Spleen (tissue), 10 donors: Measurements from ENCODE around the gene RASSF1. TPM values are rescaled to one million over a fixed set of nuclear protein-coding genes. Genes with fewer than 3 reads are reported as not detected.

ENCODE experiments used
- polyA plus RNA-seq, 3 donors: library from polyadenylated mRNA; stranded (reverse); fragments of 200-250 nt; gene quantifications; one replicate each; pipeline ENCODE4 v1.2.1, GENCODE V29; 2013
- total RNA-seq, 7 donors: library from RNA; depleted of rRNA in 3 of 7; stranded (reverse); fragments of >200 nt in 3 of 7; fragmentation: NEBNext Ultra II Directional in 4 of 7; extraction: Animal tissue kit (Norgen Biotek cat#: 25700) in 4 of 7; gene quantifications; one replicate each; pipeline versions ENCODE4 v1.1.0 to v1.2.1, GENCODE V29; 2016 to 2021
- donor health status: healthy with polysubstance abuse.
- donor health status: DM: no; HTN: no; CAD: no; lungs with moderate emphysema.
- donor health status: DM: no; HTN: no; CAD: no.
- donor health status: Bipolar disorder and iron deficiency.
- donor health status: healthy.
- donor health status: DM: no; HTN: no; CAD: no.
- donor health status: DM: yes; HTN: yes; CAD: no.

The RASSF1 gene
- total and polyA plus RNA-seq, 10 donors = 48.3 to 113 (median 64.7) TPM

Other genes starting within 250 kb of the RASSF1 start
- 100 to 1,000 TPM in 3 of 7 donors, 10 to 100 TPM in 4; 56.1 to 205 (median 98.8) TPM for gene SEMA3F, start 185.5 kb downstream of the RASSF1 start, total RNA-seq
- 10 to 100 TPM; 16.9 to 34.2 (median 31.7) TPM for gene SEMA3F, start 185.5 kb downstream of the RASSF1 start, polyA plus RNA-seq
- gene GNAT1, start 149.2 kb downstream of the RASSF1 start, total RNA-seq = under 1 TPM in 2 of 7 donors, not detected in 5; 0.18 to 0.44 TPM
- under 1 TPM in 1 of 3 donors, not detected in 2; 0.05 TPM for gene GNAT1, start 149.2 kb downstream of the RASSF1 start, polyA plus RNA-seq
- not detected for gene SLC38A3, start 135.6 kb downstream of the RASSF1 start, total RNA-seq
- gene SLC38A3, start 135.6 kb downstream of the RASSF1 start, polyA plus RNA-seq = under 1 TPM in 2 of 3 donors, not detected in 1; 0.02 to 0.07 TPM
- gene GNAI2, start 104.6 kb downstream of the RASSF1 start, total RNA-seq = 100 to 1,000 TPM; 276 to 466 (median 385) TPM
- gene GNAI2, start 104.6 kb downstream of the RASSF1 start, polyA plus RNA-seq = 100 to 1,000 TPM; 147 to 232 (median 170) TPM
- gene SEMA3B, start 71.7 kb downstream of the RASSF1 start, total RNA-seq = 10 to 100 TPM in 1 of 7 donors, 1 to 10 TPM in 6; 2.2 to 13.9 (median 4.5) TPM
- gene SEMA3B, start 71.7 kb downstream of the RASSF1 start, polyA plus RNA-seq = 10 to 100 TPM in 1 of 3 donors, 1 to 10 TPM in 2; 2.7 to 14.5 (median 3.4) TPM
- under 1 TPM in 1 of 7 donors, not detected in 6; 0.46 TPM for gene LSMEM2, start 61.7 kb downstream of the RASSF1 start, total RNA-seq
- gene LSMEM2, start 61.7 kb downstream of the RASSF1 start, polyA plus RNA-seq = under 1 TPM; 0.06 to 0.29 (median 0.20) TPM
- gene IFRD2, start 48.4 kb downstream of the RASSF1 start, total RNA-seq = 10 to 100 TPM; 40.2 to 67.6 (median 48.0) TPM
- 10 to 100 TPM; 58.4 to 76.7 (median 74.8) TPM for gene IFRD2, start 48.4 kb downstream of the RASSF1 start, polyA plus RNA-seq
- 1 to 10 TPM in 6 of 7 donors, under 1 TPM in 1; 0.73 to 3.8 (median 2.7) TPM for gene HYAL3, start 41.4 kb downstream of the RASSF1 start, total RNA-seq
- 1 to 10 TPM; 1.4 to 2.4 (median 2.1) TPM for gene HYAL3, start 41.4 kb downstream of the RASSF1 start, polyA plus RNA-seq
- 10 to 100 TPM in 6 of 7 donors, 1 to 10 TPM in 1; 7.8 to 15.1 (median 11.8) TPM for gene NAA80, start 41.4 kb downstream of the RASSF1 start, total RNA-seq
- gene NAA80, start 41.4 kb downstream of the RASSF1 start, polyA plus RNA-seq = 10 to 100 TPM; 12.4 to 15.5 (median 15.2) TPM
- 100 to 1,000 TPM in 5 of 7 donors, 10 to 100 TPM in 2; 46.8 to 172 (median 122) TPM for gene HYAL1, start 37.3 kb downstream of the RASSF1 start, total RNA-seq
- gene HYAL1, start 37.3 kb downstream of the RASSF1 start, polyA plus RNA-seq = 10 to 100 TPM; 18.2 to 49.4 (median 46.6) TPM
- gene HYAL2, start 18.1 kb downstream of the RASSF1 start, total RNA-seq = 100 to 1,000 TPM; 192 to 746 (median 523) TPM
- 100 to 1,000 TPM; 108 to 155 (median 123) TPM for gene HYAL2, start 18.1 kb downstream of the RASSF1 start, polyA plus RNA-seq
- gene TUSC2, start 12.6 kb downstream of the RASSF1 start, total RNA-seq = 10 to 100 TPM; 19.4 to 33.6 (median 24.4) TPM
- 10 to 100 TPM; 20.6 to 36.5 (median 34.4) TPM for gene TUSC2, start 12.6 kb downstream of the RASSF1 start, polyA plus RNA-seq
- 1 to 10 TPM in 3 of 7 donors, under 1 TPM in 3, not detected in 1; 0.60 to 2.2 (median 1.1) TPM for gene ZMYND10, start 4.9 kb upstream of the RASSF1 start, total RNA-seq
- 1 to 10 TPM in 2 of 3 donors, under 1 TPM in 1; 0.56 to 2.1 (median 1.6) TPM for gene ZMYND10, start 4.9 kb upstream of the RASSF1 start, polyA plus RNA-seq
- gene NPRL2, start 9.9 kb upstream of the RASSF1 start, total RNA-seq = 10 to 100 TPM; 17.8 to 31.2 (median 22.7) TPM
- gene NPRL2, start 9.9 kb upstream of the RASSF1 start, polyA plus RNA-seq = 10 to 100 TPM; 22.1 to 28.2 (median 23.0) TPM
- 10 to 100 TPM; 18.7 to 33.7 (median 24.9) TPM for gene CYB561D2, start 10.0 kb upstream of the RASSF1 start, total RNA-seq
- 10 to 100 TPM; 26.8 to 35.2 (median 27.2) TPM for gene CYB561D2, start 10.0 kb upstream of the RASSF1 start, polyA plus RNA-seq
- gene TMEM115, start 18.7 kb upstream of the RASSF1 start, total RNA-seq = 10 to 100 TPM; 22.6 to 49.2 (median 35.1) TPM
- 10 to 100 TPM; 14.0 to 22.1 (median 17.2) TPM for gene TMEM115, start 18.7 kb upstream of the RASSF1 start, polyA plus RNA-seq
- 1 to 10 TPM in 6 of 7 donors, under 1 TPM in 1; 0.85 to 3.2 (median 1.4) TPM for gene CACNA2D2, start 162.8 kb upstream of the RASSF1 start, total RNA-seq
- under 1 TPM; 0.24 to 0.64 (median 0.26) TPM for gene CACNA2D2, start 162.8 kb upstream of the RASSF1 start, polyA plus RNA-seq
- 10 to 100 TPM in 1 of 7 donors, 1 to 10 TPM in 6; 3.2 to 12.2 (median 5.8) TPM for gene C3orf18, start 226.9 kb upstream of the RASSF1 start, total RNA-seq
- 1 to 10 TPM; 2.3 to 4.6 (median 3.5) TPM for gene C3orf18, start 226.9 kb upstream of the RASSF1 start, polyA plus RNA-seq
- gene HEMK1, start 228.7 kb upstream of the RASSF1 start, total RNA-seq = 10 to 100 TPM in 6 of 7 donors, 1 to 10 TPM in 1; 7.6 to 22.5 (median 18.9) TPM
- 10 to 100 TPM; 25.1 to 45.2 (median 41.1) TPM for gene HEMK1, start 228.7 kb upstream of the RASSF1 start, polyA plus RNA-seq